ENCODE data around the gene CPA4. TPM values are rescaled to one million over a fixed set of nuclear protein-coding genes. Genes with fewer than 3 reads are reported as not detected.
"Not testable (repeated sequence)": the region's sequence is repeated elsewhere in the genome, so short reads cannot be mapped to it uniquely, and the experiment has no call there.

CPA4 gene, protein sequence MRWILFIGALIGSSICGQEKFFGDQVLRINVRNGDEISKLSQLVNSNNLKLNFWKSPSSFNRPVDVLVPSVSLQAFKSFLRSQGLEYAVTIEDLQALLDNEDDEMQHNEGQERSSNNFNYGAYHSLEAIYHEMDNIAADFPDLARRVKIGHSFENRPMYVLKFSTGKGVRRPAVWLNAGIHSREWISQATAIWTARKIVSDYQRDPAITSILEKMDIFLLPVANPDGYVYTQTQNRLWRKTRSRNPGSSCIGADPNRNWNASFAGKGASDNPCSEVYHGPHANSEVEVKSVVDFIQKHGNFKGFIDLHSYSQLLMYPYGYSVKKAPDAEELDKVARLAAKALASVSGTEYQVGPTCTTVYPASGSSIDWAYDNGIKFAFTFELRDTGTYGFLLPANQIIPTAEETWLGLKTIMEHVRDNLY
- 2.3 TPM for total RNA-seq

DNA sequence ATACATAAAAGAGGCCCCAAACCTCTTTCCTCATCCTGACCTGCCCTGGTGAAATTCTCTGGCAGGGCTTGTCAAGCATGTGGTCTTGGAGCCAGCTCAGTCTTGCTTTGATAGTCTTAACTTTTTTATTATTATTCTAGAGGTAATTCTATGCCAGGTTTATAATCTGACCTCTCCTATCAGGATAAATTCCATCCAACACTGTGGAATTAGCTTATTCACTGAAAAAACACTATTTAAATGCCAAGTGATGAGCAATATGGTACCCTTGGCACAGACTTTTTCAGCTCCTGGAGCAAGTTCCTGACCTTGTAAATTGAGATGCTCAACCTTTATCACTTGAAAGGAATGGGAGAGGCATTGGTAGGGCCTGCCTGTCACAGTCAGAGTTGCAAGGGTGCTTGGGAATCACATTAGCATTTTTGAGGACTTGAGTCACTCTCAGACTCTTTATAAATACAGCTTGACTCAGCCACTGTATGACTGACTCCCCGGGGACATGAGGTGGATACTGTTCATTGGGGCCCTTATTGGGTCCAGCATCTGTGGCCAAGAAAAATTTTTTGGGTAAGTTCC, at the start of gene CPA4:
TSS of gene CPA4 (plus strand) at position 480 of the 576 bp plus-strand sequence. CDS start at position 500, 20 bp downstream.
- intact Hi-C loops (cut with DNase I): no loop called here
- ATAC-seq (peak; percentile 87), DNase-seq (ENCODE audit: low spot score) (no peak)

DNA sequence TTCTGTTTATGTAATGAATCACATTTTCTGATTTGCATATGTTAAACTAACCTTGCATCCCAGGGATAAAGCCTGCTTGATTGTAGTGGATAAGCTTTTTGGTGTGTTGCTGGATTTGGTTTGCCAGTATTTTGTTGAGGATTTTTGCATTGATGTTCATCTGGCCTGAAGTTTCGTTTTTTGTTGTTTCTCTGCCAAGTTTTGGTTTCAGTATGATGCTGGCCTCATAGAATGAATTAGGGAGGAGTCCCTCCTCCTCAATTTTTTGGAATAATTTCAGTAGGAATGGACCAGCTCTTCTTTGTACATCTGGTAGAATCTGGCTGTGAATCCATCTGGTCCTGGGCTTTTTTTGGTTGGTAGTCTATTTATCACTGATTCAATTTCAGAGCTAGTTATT, 49.5 kb upstream of the CPA4 start:
- intact Hi-C loops (cut with DNase I); ATAC-seq; DNase-seq (ENCODE audit: low spot score): not testable (repeated sequence)

DNA sequence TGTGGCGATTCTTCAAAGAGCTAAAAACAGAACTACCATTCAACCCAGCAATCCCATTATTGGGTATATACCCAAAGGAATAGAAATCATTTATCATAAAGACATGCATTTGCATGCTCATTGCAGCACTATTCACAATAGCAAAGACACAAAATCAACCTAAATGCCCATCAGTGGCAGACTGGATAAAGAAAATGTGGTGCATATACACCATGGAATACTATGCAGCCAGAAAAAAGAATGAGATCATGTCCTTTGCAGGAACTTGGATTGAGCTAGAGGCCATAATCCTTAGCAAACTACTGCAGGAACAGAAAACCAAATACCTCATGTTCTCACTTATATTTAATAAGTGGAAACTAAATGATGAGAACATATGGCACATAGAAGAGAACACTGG, 46.5 kb upstream of the CPA4 start:
- ATAC-seq; intact Hi-C loops (cut with DNase I); DNase-seq (ENCODE audit: low spot score): not testable (repeated sequence)

DNA sequence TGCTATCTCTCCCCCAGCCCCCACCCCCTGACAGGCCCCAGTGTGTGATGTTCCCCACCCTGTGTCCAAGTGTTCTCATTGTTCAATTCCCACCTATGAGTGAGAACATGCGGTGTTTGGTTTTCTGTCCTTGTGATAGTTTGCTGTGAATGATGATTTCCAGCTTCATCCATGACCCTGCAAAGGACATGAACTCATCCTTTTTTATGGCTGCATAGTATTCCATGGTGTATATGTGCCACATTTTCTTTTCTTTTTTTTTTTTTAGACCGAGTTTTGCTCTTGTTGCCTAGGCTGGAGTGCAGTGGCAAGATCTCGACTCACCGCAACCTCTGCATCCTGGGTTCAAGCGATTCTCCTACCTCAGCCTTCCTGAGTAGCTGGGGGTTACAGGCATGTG, 44.1 kb upstream of the CPA4 start:
- DNase-seq (ENCODE audit: low spot score); ATAC-seq; intact Hi-C loops (cut with DNase I): not testable (repeated sequence)

DNA sequence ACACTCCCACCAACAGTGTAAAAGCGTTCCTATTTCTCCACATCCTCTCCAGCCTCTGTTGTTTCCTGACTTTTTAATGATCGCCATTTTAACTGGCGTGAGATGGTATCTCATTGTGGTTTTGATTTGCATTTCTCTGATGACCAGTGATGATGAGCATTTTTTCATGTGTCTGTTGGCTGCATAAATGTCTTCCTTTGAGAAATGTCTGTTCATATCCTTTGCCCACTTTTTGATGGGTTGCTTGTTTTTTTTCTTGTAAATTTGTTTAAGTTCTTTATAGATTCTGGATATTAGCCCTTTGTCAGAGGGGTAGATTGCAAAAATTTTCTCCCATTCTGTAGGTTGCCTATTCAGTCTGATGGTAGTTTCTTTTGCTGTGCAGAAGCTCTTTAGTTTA, 43.3 kb upstream of the CPA4 start:
- intact Hi-C loops (cut with DNase I); ATAC-seq; DNase-seq (ENCODE audit: low spot score): not testable (repeated sequence)

DNA sequence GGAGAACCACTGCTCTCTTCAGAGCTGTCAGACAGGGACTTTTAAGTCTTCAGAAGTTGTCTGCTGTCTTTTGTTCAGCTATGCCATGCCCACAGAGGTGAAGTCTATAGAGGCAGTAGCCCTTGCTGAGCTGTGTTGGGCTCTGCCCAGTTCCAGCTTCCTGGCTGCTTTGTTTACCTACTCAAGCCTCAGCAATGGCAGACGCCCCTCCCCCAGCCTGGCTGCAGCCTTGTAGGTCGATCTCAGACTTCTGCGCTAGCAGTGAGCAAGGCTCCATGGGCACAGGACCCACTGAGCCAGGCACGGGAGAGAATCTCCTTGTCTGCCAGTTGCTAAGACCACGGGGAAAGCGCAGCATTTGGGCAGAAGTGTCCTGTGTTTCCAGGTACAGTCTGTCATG, 38.4 kb upstream of the CPA4 start:
- intact Hi-C loops (cut with DNase I): no loop called here
- no peak for DNase-seq (ENCODE audit: low spot score)
- ATAC-seq: no peak

DNA sequence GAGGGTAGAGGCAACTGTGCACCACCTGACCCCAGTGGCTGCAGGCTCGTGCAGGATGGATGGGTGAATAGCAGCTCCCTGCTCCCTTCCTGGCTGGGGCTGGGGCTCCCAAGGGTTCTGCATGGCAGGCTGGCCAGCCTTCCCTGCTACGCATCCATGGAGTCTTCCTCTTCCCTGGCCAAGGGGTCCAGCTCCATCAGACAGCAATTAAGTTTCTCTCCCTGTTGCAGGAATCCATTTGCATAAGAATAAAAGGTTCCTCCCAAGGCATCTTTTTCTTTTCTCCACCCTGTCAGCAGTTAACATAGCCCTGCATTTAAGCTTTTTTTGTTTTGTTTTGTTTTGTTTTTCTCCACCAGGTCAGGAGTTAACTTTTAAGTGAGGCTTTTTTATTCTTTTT, 36.3 kb upstream of the CPA4 start:
- no peak for ATAC-seq
- no peak for DNase-seq (ENCODE audit: low spot score)
- intact Hi-C loops (cut with DNase I): no loop called here

DNA sequence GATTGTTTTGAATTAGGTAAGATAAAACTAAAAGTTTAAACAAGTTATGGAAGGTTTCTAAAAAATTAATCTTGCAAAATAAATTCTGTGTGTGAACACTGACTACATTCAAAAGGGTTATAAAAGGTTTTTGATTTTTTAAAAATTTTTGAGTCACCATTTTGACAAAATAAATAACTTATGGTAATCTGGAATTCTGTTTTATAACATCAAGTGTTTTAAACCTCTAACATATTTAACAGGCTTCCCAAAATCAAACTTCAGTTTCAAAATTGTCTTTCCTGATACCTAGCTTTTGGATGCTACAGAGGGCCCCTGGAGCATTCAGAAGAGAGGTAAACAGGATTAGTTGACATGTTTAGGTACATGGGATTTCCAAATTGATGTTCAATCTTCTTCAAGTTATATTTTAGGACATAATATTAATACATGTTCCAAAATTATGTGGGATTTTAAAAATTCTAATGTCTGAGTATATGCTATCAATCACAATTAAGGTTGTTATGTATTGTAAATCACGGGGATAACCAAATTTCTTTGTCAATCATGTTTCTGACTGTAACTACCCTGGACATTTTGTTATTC, 34.4 kb upstream of the CPA4 start:
- no peak for DNase-seq (ENCODE audit: low spot score)
- intact Hi-C loops (cut with DNase I): no loop called here
- no peak for ATAC-seq

DNA sequence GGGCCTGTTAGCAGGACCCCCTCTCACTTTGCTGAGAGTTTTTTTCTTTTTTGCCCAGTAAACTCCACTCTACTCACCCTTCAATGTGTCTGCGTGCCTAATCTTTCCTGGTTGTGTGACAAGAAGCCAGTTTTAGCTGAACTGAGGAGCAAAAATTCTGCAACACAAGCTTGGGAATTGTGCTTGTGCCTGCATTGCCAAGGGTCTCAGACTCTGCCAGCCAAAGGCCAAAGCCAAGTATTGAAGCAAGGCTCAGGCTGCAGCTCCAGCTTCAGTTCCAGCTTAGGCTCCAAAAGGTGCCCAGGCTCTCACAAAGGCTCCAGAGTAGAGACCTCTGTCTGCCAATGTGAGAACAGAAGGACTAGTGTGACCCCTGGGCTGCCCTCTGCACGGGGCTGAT, 30.5 kb upstream of the CPA4 start:
- no peak for DNase-seq (ENCODE audit: low spot score)
- ATAC-seq: no peak
- intact Hi-C loops (cut with DNase I): no loop called here

DNA sequence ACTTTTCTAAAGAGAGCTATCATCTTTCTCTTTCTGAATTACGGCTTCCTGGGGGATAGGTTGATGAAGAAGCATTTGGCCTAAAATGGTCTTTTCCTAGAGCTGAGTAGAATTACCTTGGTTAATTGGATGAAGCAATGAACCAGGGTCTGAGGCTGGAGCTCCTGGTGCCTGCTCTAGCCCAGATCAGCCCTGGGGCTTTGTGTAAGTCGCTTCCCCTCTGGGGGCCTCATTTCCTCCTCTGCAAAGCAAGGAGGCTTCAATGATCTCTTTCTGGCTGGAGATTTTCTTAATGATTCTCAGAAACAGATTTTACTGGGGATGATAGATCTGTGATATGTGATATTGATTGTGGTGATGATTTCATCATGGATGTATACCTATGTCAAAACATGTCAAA, 29.8 kb upstream of the CPA4 start:
- no peak for DNase-seq (ENCODE audit: low spot score)
- ATAC-seq: no peak
- intact Hi-C loops (cut with DNase I): no loop called here

DNA sequence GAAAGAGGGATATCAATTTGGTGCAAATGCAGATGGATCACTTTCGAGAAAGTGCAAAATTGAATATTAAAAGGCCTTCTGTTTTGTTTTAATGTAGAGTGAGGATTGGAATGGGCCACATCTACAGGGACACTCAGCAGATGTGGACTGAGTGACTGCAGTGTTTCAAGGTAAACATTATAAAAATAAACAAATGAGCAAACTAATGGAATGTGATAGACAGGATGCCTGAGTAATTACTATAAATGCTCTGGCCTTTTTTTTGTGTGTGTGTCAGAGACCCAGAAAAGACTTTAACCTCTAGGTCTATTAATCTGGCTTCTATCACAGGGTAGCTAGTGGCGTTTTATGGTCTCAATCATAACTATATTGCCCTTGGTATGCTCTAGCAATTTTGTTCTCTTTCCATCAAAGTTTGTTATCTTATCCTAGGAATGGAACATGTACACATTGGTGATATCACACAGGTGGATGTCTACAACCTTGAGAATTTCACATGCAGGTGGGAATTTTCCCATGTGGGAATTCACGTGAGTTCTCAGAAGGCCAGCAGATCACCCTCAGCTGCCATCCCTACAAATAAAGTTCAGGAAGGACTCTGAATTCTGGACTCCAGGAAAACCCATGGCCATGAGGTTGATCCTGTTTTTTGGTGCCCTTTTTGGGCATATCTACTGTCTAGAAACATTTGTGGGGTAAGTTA, 26.6 kb upstream of the CPA4 start, which contains the start of gene CPA2:
TSS of gene CPA2 (plus strand) at position 606 of the 703 bp plus-strand sequence. CDS start at position 625, 19 bp downstream.
- intact Hi-C loops (cut with DNase I): no loop called here
- ATAC-seq (no peak), DNase-seq (ENCODE audit: low spot score) (no peak)

DNA sequence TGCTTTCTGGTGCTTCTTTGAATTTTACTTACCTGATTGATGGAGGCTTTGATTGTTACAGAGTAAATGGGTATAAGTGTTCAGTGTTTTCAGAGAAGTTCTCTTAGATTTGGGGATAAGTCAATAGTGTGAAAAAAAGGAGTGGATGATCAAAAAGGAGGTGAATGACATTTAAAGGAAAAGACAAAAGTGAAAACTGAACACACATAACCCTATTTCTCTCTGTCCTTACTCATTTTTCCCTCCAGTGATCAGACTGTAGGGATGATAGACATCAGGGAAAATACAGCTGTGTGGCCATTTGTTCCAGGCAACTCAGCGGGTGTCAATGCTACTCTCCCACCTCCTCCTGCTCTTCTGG, 26.0 kb upstream of the CPA4 start:
- intact Hi-C loops (cut with DNase I): no loop called here

DNA sequence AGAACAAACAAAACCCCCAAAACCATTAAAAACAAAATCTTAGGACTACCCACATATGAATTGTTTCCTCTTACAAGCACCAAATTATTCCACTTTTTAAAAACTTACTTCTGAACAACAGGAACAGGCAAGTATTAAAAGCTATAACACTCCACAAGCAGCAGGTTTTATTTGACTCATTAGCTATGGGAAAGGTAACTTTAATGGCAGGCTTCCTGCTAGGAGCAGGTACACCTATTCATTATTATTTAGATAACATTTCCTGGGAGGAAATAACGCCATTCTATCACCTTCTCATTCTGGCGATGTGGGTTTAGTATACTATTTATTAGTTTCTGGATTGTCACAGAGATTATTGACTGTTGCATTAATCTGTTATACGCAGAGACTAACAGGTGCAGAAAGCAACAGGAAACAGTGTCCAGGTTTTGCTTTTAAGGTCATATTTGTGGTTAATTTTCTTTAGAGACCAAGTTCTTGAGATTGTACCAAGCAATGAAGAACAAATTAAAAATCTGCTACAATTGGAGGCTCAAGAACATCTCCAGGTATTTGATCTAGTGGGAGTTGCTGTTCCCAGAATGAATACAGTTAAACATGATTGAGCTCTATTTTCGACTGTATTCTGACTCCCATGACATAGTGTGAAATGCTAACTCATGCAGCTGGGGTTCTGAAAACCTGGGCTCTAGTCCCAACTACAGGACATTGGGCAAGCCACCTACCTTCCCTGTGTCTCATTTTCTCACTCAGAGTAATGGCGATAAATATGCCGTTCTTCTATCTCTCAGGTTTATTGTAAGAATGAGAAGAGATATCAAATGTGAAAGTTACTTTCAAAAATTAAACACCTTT, 24.3 kb upstream of the CPA4 start:
- ATAC-seq (no peak), DNase-seq (ENCODE audit: low spot score) (no peak)
- intact Hi-C loops (cut with DNase I): no loop called here

More for the DNA sequence above, 26.0 kb upstream of the CPA4 start:
- ATAC-seq (no peak), DNase-seq (ENCODE audit: low spot score) (no peak)

DNA sequence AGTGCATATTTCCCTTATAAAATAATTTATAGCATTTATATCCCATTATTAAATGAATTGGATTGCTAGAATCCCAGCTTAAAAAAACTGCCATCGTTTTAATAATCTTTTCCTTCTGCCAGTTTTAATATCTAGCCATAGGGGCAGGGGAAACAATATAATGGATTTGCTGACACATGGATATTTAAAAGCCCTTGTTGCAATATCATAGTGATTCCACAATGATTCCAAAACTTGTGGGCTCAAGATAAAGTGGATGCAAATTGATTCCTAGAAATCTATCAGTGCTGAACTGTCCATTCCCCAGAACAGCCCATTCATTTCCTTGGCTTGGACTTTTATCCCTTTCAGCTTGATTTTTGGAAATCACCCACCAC, 23.7 kb upstream of the CPA4 start:
- no peak for DNase-seq (ENCODE audit: low spot score)
- ATAC-seq: no peak
- intact Hi-C loops (cut with DNase I): no loop called here

DNA sequence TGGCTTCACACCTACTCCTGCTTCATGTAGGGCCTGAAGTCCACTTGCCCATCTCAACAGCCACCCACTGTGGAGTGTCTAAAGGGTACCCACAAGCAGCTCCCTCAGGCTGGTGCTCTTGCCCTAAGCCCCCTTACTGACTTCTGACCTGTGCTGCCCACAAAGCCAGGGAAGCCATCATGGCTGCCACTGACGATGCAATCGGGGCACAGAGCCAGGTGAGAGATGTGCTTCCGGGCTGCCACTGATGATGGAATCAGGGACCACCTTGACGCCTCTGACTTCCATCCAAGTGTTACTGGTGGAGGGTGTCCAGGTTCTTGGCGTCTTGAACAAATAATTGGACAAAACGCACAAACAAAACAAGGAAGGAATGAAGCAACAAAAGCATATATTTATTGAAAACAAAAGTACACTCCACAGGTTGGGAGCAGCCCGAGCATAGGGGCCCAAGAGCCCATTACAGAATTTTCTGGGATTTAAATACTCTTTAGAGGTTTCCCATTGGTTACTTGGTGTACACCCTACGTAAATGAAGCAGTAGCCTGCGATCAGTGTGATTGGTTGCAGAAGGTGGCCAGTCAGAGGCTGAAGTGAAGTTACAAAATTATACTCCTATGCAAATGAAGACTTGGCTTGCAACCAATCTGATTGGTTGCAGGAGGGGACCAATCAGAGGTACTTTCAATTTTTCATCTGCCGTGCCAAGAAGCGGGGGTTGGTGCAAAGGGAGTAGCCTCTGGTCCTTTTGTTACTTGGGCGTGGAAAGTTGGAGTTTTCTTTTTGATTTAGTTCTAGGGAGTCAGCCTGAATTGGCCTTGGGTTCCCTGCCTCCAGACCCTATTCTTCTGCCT, 21.8 kb upstream of the CPA4 start:
- intact Hi-C loops (cut with DNase I): loop anchor here (10.0 kb wide), 1 partner anchor 214 kb away; no protein-coding TSS in a partner anchor
- DNase-seq (ENCODE audit: low spot score): no peak
- no peak for ATAC-seq

DNA sequence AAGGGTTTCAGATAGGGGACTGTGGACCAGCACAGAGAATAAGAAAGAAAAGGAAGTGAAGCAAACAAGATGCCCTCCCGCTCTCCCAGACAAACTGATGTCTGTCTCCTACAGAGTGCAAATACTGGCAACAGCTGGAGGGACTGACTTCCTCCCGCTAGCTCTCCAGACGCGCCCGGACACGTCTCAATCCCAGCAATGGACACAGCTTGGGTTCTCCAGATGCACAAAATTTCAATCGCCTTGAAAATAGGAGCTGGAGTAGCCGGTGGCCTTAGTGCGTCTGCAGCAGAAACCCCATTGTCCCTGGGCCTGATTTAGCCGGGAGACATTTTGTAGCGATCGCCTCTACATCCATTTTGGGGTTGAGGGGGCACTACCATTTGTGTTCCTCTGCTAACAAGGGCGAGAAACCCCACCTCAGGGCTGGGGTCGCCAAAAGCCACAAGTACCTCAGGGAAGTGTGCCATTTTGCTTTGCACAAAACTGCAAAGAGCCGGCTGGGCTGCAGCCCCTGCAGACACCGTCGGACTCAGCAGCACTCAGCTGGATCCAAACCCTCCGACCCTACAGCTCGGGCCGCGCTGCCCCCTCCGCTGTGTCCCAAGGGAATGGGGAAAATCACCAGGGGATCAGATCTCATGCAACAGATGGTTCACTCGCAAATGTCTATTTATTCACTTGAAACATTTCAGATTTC, 20.4 kb upstream of the CPA4 start:
- peak; percentile 26 for ATAC-seq
- DNase-seq (ENCODE audit: low spot score): no peak
- intact Hi-C loops (cut with DNase I): loop anchor here (10.0 kb wide), 1 partner anchor 212 kb away; no protein-coding TSS in a partner anchor

Data from sciatic nerve (tissue), 2 donors.